ENCODE results near the gene CXCL3.

The CXCL3 gene

DNA sequence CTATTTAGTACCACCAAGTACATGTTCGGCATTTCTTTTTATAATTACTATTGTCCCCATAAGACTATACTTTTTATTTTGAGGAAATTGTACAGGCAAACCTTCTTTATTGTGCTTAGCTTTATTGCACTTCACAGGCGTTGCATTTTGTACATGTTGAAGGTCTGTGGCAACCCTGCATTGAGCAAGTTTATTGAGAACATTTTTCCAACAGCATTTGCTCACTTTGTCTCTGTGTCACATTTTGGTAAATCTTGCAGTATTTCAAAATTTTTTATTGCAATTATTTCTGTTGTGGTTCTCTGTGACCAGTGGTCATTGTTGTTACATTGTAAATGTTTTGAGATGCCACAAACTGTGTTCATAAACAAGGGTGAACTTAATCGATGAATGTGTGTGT lies 29.2 kb downstream of the CXCL3 start:
- no peak for DNase-seq

- DNase-seq = no peak
These were observed 32.4 kb downstream of the CXCL3 start for GRCh38 chr4:74006009-74006476.

DNA sequence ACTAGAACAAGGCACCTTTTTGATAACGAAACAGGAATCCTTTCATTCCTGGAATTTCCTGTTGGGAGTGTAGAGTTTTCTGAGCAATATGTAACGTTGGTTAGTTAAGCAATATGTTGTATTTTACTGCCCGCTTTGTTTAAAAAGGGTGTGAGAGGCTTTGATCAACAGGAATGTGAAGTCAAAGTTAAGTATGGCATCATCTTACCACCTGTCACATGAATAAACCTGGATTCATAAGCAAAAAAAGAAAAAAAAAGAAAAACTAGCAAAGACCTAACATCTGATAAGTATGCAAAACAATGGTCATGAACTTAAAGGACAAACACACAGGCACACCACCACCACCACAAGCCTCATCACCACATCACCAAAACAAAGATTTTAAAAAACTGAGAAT lies 33.0 kb downstream of the CXCL3 start:
- no peak for DNase-seq

DNA sequence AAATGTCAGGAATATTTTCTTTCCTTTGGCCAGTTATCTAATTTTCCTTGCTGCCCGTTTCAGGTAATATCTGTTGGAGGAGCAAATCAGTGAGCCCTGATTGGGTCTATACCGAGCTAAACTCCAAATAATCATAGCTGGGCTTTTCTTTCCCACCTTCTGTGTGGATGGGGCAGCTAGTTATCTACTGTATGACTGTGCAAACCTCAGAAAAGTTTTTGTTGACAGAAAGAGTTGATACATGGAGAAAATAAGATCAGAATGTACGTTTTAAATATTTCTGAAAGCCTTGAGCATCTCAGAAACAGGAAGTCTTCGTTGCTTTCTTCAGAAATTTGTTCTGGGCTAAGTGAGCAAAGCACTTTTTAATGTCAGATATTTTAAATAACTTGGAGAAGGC lies 33.8 kb downstream of the CXCL3 start:
- no peak for DNase-seq

DNA sequence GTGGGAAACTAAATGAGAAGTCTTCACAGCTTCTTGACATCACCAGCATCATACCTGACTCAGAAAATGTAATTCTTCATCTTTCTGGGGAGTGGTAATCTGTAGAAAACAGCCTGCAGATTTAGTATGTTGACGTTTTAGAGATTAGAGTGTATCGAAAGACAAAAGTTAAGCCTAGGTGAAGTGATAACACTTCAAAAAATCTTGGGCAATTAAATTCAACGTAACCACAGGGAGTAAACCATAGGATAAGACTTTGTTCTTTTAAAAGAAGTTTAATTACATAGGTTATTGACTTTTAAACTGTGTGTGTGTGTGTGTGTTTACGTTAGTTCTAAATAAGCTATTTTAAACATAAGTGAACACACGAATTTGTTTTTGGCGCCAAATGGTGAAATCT lies 38.2 kb downstream of the CXCL3 start:
- DNase-seq = no peak

DNA sequence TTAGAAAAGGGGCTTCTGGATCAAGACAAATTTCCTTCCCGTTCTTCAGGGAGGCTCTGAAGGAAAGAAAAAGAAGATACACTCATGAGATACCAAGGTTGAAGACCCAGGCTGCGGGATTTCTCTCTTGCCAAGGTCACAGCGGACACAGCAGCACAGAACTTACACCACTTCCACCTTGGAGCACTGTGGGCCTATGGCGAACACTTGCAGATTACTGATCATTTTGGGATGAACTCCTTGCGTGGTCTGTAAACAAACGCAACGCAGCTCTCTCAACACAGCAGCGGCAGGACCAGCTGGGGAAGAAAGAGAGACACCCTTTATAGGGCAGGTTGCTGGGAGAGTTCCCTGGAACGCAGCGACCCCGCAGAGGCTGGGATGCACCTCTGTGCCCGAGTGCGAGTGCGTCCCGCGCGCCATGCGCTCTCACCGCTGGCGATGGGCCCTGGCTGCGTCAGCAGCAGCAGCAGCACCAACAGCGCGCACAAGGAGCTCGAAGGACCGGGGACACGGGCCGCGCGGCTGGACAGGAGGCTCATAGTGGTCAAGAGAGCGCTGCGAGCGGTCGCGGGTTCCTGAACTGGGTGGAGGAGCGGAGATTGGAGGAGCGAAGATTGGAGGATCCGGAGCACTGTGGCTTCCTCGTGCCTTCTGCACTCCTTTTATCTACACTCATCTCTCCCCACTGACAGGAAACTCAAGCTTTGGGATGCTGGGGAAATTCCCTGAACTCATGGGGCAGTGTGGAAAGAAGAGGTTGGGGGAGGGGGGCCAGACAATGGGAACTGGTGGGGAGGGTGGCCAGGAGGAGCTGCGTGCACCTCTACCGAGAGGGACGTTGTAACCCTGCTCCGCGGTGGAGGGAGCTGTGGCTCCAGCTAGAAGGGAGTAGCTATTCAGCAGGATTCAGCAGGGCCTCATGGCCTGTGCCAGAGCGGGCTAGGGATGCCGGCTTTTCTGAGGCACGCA lies 40.2 kb downstream of the CXCL3 start, which contains the start of gene CXCL5:
TSS of gene CXCL5 (minus strand) at position 638 of the 972 bp plus-strand sequence. CDS start at position 542, 96 bp downstream.
- no peak for DNase-seq

- no peak for DNase-seq
These were observed 46.4 kb downstream of the CXCL3 start for GRCh38 chr4:73992050-73992449.

DNA sequence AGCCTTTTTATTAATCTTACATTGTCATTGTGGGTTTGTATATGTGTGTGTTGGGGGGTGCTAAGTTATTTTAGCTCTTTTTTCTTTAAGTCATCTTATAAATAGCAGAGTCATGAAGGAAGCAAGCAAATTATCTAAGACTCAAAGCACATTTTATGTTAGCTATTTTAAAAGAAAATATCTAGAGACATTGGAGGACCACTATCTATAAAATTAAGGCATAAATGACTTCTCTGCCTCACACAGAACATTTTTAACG lies 46.8 kb downstream of the CXCL3 start:
- DNase-seq = no peak

- DNase-seq = no peak
These were observed 47.3 kb downstream of the CXCL3 start for GRCh38 chr4:73990988-73991741.

- no peak for DNase-seq
These were observed 48.6 kb downstream of the CXCL3 start for GRCh38 chr4:73989928-73990327.

DNA sequence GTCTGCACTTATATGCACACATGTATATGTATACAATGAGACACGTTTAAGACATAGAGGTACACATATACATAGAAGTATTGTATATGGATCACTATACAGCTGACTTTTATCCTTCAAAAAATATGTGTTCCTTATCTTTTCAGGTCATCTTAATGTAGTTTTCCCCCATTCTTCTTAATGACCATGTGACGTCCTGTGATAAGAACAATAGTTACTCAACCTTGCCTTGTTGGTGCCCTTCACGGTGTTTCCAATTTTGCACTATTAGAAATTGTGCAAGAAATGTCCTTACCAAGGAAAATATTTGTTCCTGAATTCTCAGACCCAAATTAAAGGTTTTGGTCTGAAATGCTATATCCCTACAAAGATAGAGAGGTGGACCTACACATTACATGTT lies 49.5 kb downstream of the CXCL3 start:
- no peak for DNase-seq

GRCh38 chr4:73988061-73988460 lies 50.4 kb downstream of the CXCL3 start, which contains the start of gene PPBP:
PPBP (minus strand) TSS chr4:73988190; CDS start chr4:73988103, 87 bp downstream.
- DNase-seq = no peak
